Type B pancreatic cell (in vitro differentiated cells): Measurements from ENCODE around the gene EXTL1. TPM values are rescaled to one million over a fixed set of nuclear protein-coding genes. Genes with fewer than 3 reads are reported as not detected.
A peak's percentile ranks its signal among the peaks of the same experiment; 100 is the strongest.

ENCODE experiments used
- DNase-seq: peaks from one replicate; pipeline ENCODE4 v3.0.0; 2021; ENCODE audit warnings: mixed read lengths; ENCODE audit not compliant: unreplicated experiment; ENCODE audit errors: extremely low spot score
- H3K27ac Mint-ChIP-seq: 2 replicates; pipeline ENCODE4 v1.8.0; 2021; ENCODE audit warnings: mild to moderate bottlenecking, mixed read lengths
- H3K27me3 Mint-ChIP-seq: 2 replicates; pipeline ENCODE4 v1.8.0; 2021; ENCODE audit warnings: mixed read lengths
- H3K36me3 Mint-ChIP-seq: 2 replicates; pipeline ENCODE4 v1.8.0; 2021; ENCODE audit warnings: mixed read lengths
- H3K4me1 Mint-ChIP-seq: one replicate; pipeline ENCODE4 v1.8.0; 2021; ENCODE audit warnings: mixed read lengths; ENCODE audit not compliant: unreplicated experiment
- H3K4me3 Mint-ChIP-seq: 2 replicates; pipeline ENCODE4 v1.8.0; 2021; ENCODE audit warnings: mild to moderate bottlenecking, mixed read lengths
- H3K9me3 Mint-ChIP-seq: 2 replicates; pipeline ENCODE4 v1.8.0; 2021; ENCODE audit warnings: mixed read lengths
- total RNA-seq: library from RNA; stranded (reverse); gene quantifications from 2 replicates; pipeline ENCODE4 v1.2.1, GENCODE V29; 2021; ENCODE audit warnings: low replicate concordance
- TF ChIP-seq, protein P1 (sequence below): fragments of 200-600 bp; sonication (generic); conservative IDR thresholded peaks from 2 replicates; pipeline ENCODE4 v1.5.0; 2021; ENCODE audit warnings: antibody characterized with exemption, mild to moderate bottlenecking

The EXTL1 gene
- total RNA-seq, 1 donor from 2014 or later, result 4.2 TPM

DNA sequence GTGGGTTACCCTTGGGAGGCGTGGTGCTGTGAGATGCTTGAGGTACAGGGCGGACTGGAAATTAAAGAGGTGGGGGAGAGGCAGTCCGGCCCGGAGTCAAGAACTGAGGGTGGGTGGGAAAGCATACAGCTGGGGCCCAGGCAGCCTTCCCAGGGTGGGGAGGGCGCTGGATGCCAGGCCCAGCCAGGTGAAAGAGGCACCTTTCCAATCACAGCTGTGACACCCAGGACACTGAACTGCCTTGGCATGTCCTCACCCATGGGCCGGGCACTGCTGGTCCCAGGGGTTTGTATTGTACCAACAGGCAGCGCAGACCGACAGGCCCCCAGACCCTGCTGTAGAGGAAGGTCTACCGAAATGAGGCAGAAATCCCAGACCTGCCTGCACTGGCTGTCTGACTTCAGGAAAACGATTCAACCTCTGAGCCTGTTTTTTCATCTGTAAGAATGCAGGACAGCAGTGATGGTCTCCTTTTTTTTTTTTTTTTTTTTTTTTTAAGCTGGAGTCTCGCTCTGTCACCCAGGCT, 15.2 kb downstream of the EXTL1 start:
- TF ChIP-seq, protein P1, sequence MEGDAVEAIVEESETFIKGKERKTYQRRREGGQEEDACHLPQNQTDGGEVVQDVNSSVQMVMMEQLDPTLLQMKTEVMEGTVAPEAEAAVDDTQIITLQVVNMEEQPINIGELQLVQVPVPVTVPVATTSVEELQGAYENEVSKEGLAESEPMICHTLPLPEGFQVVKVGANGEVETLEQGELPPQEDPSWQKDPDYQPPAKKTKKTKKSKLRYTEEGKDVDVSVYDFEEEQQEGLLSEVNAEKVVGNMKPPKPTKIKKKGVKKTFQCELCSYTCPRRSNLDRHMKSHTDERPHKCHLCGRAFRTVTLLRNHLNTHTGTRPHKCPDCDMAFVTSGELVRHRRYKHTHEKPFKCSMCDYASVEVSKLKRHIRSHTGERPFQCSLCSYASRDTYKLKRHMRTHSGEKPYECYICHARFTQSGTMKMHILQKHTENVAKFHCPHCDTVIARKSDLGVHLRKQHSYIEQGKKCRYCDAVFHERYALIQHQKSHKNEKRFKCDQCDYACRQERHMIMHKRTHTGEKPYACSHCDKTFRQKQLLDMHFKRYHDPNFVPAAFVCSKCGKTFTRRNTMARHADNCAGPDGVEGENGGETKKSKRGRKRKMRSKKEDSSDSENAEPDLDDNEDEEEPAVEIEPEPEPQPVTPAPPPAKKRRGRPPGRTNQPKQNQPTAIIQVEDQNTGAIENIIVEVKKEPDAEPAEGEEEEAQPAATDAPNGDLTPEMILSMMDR, result no peak
- no peak for DNase-seq
- H3K9me3 Mint-ChIP-seq, result no peaks in the 10 kb centered on the region
- peak overlapping the region; percentile 96 for H3K27ac Mint-ChIP-seq
- H3K27me3 Mint-ChIP-seq, result peaks cover 14% of the 10 kb centered on the region
- no peaks in the 10 kb centered on the region for H3K36me3 Mint-ChIP-seq
- peaks cover 3% of the 10 kb centered on the region for H3K4me1 Mint-ChIP-seq
- H3K4me3 Mint-ChIP-seq, result peak overlapping the region; percentile 95

DNA sequence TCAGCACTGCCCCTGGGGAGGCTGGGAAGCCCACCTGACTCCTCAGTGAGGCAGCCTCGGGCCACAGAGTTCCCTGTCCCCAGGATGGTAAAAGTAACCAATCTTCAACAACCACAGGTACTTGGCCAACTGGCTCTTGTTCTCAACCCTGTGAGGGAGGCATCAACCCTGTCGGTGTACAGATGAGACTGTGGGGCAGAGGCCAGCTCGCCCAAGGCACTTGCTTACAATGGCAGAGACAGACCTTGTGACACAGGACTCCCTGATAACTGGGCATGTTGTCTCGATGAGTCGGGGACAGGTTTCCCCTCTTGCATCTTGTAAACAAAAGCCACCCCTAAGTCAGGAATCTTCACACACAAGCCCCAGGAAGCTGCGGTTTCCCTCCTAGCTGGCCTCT, 16.3 kb downstream of the EXTL1 start:
- Mint-ChIP-seq H3K27ac (peak overlapping the region; percentile 51), H3K4me1 (peaks cover 3% of the 10 kb centered on the region), H3K36me3 (no peaks in the 10 kb centered on the region), H3K9me3 (no peaks in the 10 kb centered on the region), H3K4me3 (peak overlapping the region; percentile 44), H3K27me3 (peaks cover 14% of the 10 kb centered on the region)
- TF ChIP-seq, protein P1, result no peak
- DNase-seq, result no peak

DNA sequence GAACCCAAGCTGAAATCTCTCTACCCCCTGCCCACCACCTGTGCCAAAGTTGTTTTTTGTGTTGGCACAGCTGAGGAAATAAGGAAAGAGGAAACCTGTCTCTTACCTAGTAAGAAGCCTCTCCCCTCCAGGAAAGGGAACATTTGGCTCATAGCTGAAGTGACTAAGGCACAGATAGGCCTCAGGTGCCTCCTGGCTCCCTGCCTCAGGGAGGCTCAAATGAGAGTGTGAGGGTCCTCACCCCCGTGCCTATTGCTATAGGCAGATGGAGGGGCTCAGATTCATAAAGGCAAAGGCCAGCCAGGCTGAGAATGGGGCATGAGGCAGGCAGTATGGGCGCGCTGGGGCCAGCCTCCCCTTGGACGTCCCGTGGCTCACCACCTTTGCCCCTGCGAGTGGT, 16.9 kb downstream of the EXTL1 start:
- TF ChIP-seq, protein P1, result no peak
- Mint-ChIP-seq H3K9me3 (no peaks in the 10 kb centered on the region), H3K36me3 (no peaks in the 10 kb centered on the region), H3K4me1 (peaks cover 3% of the 10 kb centered on the region), H3K27ac (peak overlapping the region; percentile 51), H3K4me3 (peak overlapping the region; percentile 44), H3K27me3 (peaks cover 20% of the 10 kb centered on the region)
- DNase-seq, result no peak

DNA sequence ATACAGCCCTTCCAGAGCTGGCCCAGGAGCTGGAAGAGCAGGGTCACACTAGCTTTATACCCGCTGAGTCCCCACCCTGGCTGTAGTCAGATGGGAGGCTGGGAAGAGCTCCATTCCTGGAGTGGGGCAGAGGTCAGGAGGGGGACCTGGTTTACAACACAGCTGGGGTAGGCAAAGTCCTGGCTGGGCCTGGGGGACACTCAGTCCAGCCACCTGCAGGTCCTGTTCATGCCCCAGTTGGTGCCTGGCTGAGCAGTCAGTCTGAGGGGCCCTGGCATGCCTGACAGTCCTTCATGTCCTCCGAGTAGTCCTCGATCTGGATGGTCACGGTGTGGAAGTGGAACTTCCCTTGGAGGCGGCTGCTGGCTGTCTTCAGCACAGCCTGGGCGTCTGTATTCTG, 17.3 kb downstream of the EXTL1 start:
- H3K27me3 Mint-ChIP-seq, result peaks cover 24% of the 10 kb centered on the region
- H3K4me3 Mint-ChIP-seq, result no peak overlapping the region
- H3K4me1 Mint-ChIP-seq, result peaks cover 3% of the 10 kb centered on the region
- DNase-seq, result no peak
- TF ChIP-seq, protein P1, result no peak
- H3K9me3 Mint-ChIP-seq, result no peaks in the 10 kb centered on the region
- H3K27ac Mint-ChIP-seq, result no peak overlapping the region
- no peaks in the 10 kb centered on the region for H3K36me3 Mint-ChIP-seq

DNA sequence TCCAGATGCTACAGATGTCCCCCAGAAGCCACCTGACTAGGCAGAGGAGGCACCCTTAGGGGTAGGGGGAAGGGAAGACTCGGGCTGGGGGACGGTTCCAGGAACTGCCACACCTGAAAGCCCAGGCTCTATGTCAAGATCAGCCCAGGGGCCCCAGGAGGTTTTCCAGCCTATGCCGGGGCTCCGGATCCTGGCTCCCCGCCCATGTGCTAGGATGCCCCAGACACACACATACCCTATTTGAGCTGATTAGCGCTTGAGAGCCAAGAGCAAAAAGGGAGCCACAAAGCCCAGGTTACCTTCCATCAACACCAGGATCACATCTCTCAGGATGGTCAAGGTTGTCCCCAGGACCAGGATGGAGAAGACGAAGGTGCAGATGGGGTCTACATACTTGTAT, 19.8 kb downstream of the EXTL1 start:
- peaks cover 38% of the 10 kb centered on the region for H3K27me3 Mint-ChIP-seq
- no peak for DNase-seq
- H3K9me3 Mint-ChIP-seq, result no peaks in the 10 kb centered on the region
- peaks cover 4% of the 10 kb centered on the region for H3K4me1 Mint-ChIP-seq
- no peak overlapping the region for H3K27ac Mint-ChIP-seq
- H3K4me3 Mint-ChIP-seq, result no peak overlapping the region
- TF ChIP-seq, protein P1, result no peak
- H3K36me3 Mint-ChIP-seq, result no peaks in the 10 kb centered on the region

DNA sequence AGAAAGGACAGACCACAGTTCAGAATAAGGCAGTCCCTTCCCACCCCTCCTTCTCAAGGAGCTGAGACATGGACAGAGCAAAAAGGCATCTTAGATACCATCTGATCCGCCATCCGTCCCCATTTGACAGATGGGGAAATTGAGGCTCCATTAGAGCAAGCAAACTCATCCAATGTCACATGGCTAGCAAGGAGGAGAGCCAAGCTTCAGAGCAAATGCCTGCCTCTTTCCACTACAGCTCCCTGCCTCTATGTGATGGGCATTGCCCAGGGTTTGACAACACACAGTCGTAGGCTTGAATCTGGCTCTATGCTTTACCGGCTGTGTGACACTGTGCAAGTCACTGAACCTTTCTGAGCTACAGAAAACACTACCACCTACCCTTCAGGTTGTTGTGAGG, 20.4 kb downstream of the EXTL1 start:
- no peaks in the 10 kb centered on the region for H3K36me3 Mint-ChIP-seq
- no peak for DNase-seq
- TF ChIP-seq, protein P1, result no peak

More for the DNA sequence above, 20.4 kb downstream of the EXTL1 start:
- Mint-ChIP-seq H3K4me3 (no peak overlapping the region), H3K27me3 (peaks cover 44% of the 10 kb centered on the region), H3K27ac (no peak overlapping the region), H3K9me3 (no peaks in the 10 kb centered on the region), H3K4me1 (peaks cover 4% of the 10 kb centered on the region)
